Prostate gland (tissue), 2 donors: ENCODE measurements around the gene GPC5.

Experiments
- POLR2A ChIP-seq: fragments of 450-650 bp; IDR thresholded peaks from one replicate; pipeline ENCODE4 v1.6.1; 2016; ENCODE audit warnings: antibody characterized with exemption, mild to moderate bottlenecking
- TF ChIP-seq, protein P1 (sequence below), 4 experiments: fragments of 200-600 bp in 2 of 4; fragments of 450-650 bp in 2 of 4; sonication (generic) in 2 of 4; IDR thresholded peaks; 1 replicate in 3 of 4; 2 replicates in 1 of 4; pipeline ENCODE4 v1.5.1; 2016 to 2019; ENCODE audit warnings: antibody characterized with exemption in 4 of 4, mild to moderate bottlenecking in 2 of 4, moderate library complexity in 2 of 4

DNA sequence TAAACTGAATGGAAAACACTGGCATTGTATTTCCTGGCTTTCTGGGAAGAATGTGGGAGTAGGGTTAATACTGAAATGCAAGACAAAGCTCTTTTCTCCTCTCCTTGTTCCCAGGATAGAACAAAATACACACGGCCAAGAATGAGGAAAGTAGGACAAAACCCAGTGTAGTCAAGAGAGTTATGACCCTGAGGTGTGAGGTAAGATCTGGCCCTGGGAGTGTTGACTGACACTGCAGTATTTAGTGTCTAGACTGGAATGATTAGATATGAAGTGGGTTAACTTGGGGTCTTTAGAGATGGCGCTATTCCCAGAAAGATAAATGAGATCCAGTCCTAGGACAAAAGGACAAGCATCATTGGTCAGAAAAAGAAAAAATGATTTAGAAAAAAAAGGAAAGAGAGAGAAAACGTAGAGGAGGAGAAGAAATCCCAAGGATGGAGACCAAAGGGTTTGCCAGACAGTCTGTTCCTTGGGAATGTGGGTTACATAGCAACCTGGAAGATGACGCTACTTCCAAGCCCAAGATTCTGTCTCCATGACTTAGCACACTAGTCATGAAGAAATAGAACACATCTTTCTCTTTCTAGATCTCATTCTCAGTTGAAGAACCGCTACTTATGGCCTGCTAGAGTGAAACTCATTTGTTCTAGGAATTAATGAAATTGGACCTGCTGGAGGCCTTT is 1284.6 kb downstream of the GPC5 start:
- TF ChIP-seq, protein P1, sequence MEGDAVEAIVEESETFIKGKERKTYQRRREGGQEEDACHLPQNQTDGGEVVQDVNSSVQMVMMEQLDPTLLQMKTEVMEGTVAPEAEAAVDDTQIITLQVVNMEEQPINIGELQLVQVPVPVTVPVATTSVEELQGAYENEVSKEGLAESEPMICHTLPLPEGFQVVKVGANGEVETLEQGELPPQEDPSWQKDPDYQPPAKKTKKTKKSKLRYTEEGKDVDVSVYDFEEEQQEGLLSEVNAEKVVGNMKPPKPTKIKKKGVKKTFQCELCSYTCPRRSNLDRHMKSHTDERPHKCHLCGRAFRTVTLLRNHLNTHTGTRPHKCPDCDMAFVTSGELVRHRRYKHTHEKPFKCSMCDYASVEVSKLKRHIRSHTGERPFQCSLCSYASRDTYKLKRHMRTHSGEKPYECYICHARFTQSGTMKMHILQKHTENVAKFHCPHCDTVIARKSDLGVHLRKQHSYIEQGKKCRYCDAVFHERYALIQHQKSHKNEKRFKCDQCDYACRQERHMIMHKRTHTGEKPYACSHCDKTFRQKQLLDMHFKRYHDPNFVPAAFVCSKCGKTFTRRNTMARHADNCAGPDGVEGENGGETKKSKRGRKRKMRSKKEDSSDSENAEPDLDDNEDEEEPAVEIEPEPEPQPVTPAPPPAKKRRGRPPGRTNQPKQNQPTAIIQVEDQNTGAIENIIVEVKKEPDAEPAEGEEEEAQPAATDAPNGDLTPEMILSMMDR (IDR thresholded peaks at IDR 0.05) = no peak
- no peak for TF ChIP-seq POLR2A
